ENCODE data around the gene FHOD1.

- TF ChIP-seq CTCF (IDR thresholded peaks at IDR 0.05) (no peak), JUND (IDR thresholded peaks at IDR 0.05) (no peak), RCOR1 (IDR thresholded peaks at IDR 0.05; ENCODE audit: low read length) (no peak), GABPA (IDR thresholded peaks at IDR 0.05; ENCODE audit: low read depth) (no peak), RAD21 (IDR thresholded peaks at IDR 0.05; ENCODE audit: low read length) (no peak), POLR2AphosphoS5 (IDR thresholded peaks at IDR 0.05; ENCODE audit: low read depth, low read length) (no peak)
These were observed 57.2 kb downstream of the FHOD1 start, which contains the start of gene EXOC3L1 for GRCh38 chr16:67190041-67190440.
